CD8-positive, alpha-beta memory T cell (primary cell): ENCODE results near the gene HSD3B2. TPM values are rescaled to one million over a fixed set of nuclear protein-coding genes. Genes with fewer than 3 reads are reported as not detected.

Source experiments
- CTCF ChIA-PET: fragments of 350-600 bp; sonication (Branson Sonifier 250); formaldehyde crosslinking; loops from one replicate; lab custom pipeline; 2021; ENCODE audit warnings: antibody characterized with exemption; lab: Charles Lee
- POLR2A ChIA-PET: fragments of 350-600 bp; sonication (Branson Sonifier 250); formaldehyde crosslinking; loops from one replicate; lab custom pipeline; 2021; ENCODE audit warnings: antibody characterized with exemption; lab: Charles Lee
- DNase-seq, 5 donors: peaks; one replicate each; pipeline versions ENCODE4 v3.0.0 to v3.0.0-alpha.2; 2020 to 2022; ENCODE audit warnings: mixed read lengths in 1 of 5
- H3K27ac ChIP-seq: one replicate; pipeline ENCODE4 v1.7.0; 2013; ENCODE audit warnings: low read depth, mild to moderate bottlenecking, low read length, moderate library complexity
- H3K27me3 ChIP-seq: 2 replicates; pipeline ENCODE4 v1.7.0; 2013; ENCODE audit warnings: low read length, mild to moderate bottlenecking; ENCODE audit not compliant: insufficient read depth, poor library complexity, severe bottlenecking
- H3K36me3 ChIP-seq: 2 replicates; pipeline ENCODE4 v1.7.0; 2013; ENCODE audit warnings: mild to moderate bottlenecking, low read length, moderate library complexity; ENCODE audit not compliant: insufficient read depth
- H3K4me1 ChIP-seq: 2 replicates; pipeline ENCODE4 v1.7.0; 2013; ENCODE audit warnings: mild to moderate bottlenecking, low read length, moderate library complexity; ENCODE audit not compliant: insufficient read depth
- H3K4me3 ChIP-seq: 2 replicates; pipeline ENCODE4 v1.7.0; 2013; ENCODE audit warnings: mild to moderate bottlenecking, low read length
- H3K9me3 ChIP-seq: 2 replicates; pipeline ENCODE4 v1.7.0; 2013; ENCODE audit warnings: mild to moderate bottlenecking, low read length
- H3K27ac Mint-ChIP-seq, 8 donors: one replicate each; pipeline ENCODE4 v1.8.0; 2020 to 2021; ENCODE audit warnings: mixed read lengths in 8 of 8, mild to moderate bottlenecking in 6 of 8, inconsistent platforms in 3 of 8, moderate library complexity in 3 of 8
- H3K27me3 Mint-ChIP-seq, 2 donors: one replicate each; pipeline ENCODE4 v1.8.0; 2020 to 2021; ENCODE audit warnings: mixed read lengths in 2 of 2, mild to moderate bottlenecking in 1 of 2, moderate library complexity in 1 of 2
- H3K36me3 Mint-ChIP-seq, 3 donors: one replicate each; pipeline ENCODE4 v1.8.0; 2020 to 2021; ENCODE audit warnings: mixed read lengths in 3 of 3, inconsistent platforms in 1 of 3, mild to moderate bottlenecking in 1 of 3
- H3K4me1 Mint-ChIP-seq, 3 donors: one replicate each; pipeline ENCODE4 v1.8.0; 2020 to 2021; ENCODE audit warnings: mixed read lengths in 3 of 3, inconsistent platforms in 1 of 3, mild to moderate bottlenecking in 1 of 3
- H3K4me3 Mint-ChIP-seq, 7 donors: one replicate each; pipeline ENCODE4 v1.8.0; 2020 to 2021; ENCODE audit warnings: mixed read lengths in 7 of 7, mild to moderate bottlenecking in 6 of 7, moderate library complexity in 4 of 7, inconsistent platforms in 2 of 7
- H3K9me3 Mint-ChIP-seq, 5 donors: one replicate each; pipeline ENCODE4 v1.8.0; 2020 to 2022; ENCODE audit warnings: mixed read lengths in 5 of 5, mild to moderate bottlenecking in 3 of 5, moderate library complexity in 2 of 5, inconsistent platforms in 1 of 5
- polyA plus RNA-seq: library from polyadenylated mRNA; unstranded; fragments of 300-500 nt; fragmentation: Illumina TruSeq; gene quantifications from one replicate; pipeline ENCODE4 v1.2.3, GENCODE V29; 2021
- total RNA-seq, 2 experiments: library from RNA; stranded (reverse); gene quantifications; one replicate each; pipeline ENCODE4 v1.2.3, GENCODE V29; 2021

HSD3B2 gene
- total and polyA plus RNA-seq, 3 experiments from 2014 or later = not detected

DNA sequence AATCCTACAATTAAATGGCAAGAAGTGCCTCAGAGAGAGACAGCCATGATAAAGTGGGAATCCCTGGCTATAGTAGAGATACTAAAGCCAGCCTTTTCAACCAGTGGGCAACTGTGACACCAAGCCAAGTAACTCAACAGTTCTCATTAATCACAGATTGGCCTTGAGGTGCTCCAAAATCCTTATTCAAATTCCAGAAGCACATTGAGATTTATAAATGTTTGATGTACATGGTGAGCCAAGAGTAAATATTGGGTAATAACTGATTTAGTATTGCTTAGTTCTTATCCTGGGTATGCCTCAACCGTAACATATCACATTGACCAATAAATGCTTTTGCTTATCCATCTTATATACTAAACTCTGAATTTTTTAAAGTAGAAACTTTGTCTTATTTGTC, 29.3 kb upstream of the HSD3B2 start:
- no peaks in the 10 kb centered on the region for H3K4me1 ChIP-seq
- ChIA-PET POLR2A (no interaction called here), CTCF (no interaction called here)
- no peaks in the 10 kb centered on the region for H3K36me3 ChIP-seq
- Mint-ChIP-seq H3K27me3 (peaks cover 6 to 7% of the 10 kb centered on the region in 2 donors), H3K27ac (no peak overlapping the region), H3K4me3 (no peak overlapping the region), H3K9me3 (no peaks in the 10 kb centered on the region), H3K4me1 (no peaks in the 10 kb centered on the region), H3K36me3 (no peaks in the 10 kb centered on the region)
- no peaks in the 10 kb centered on the region for H3K9me3 ChIP-seq
- no peak overlapping the region for H3K27ac ChIP-seq
- no peak for DNase-seq
- no peaks in the 10 kb centered on the region for H3K27me3 ChIP-seq
- no peak overlapping the region for H3K4me3 ChIP-seq

DNA sequence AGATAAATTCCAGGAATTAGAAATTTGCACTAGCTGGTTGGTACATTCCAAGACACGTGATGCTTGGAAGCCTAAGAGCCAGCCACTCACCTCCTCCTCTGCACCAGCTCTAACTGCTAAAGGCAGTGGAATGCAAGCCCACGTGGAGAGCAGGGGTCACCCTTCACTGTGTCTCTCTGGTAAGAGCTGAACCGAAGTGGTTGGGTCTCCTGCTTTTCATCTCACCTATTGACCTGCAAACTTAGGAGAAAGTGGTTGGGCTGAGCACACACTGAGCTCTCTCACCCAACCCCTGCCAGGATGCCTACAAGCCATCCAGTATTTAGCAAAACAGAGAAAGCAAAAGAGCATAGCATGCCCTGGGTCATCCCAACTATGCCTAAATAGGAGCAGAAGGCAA, 27.1 kb upstream of the HSD3B2 start:
- CTCF ChIA-PET = no interaction called here
- Mint-ChIP-seq H3K36me3 (no peaks in the 10 kb centered on the region), H3K4me3 (no peak overlapping the region), H3K9me3 (peaks cover 0 to 2% (median 0%) of the 10 kb centered on the region in 5 donors), H3K27ac (no peak overlapping the region), H3K27me3 (peaks cover 6 to 8% of the 10 kb centered on the region in 2 donors), H3K4me1 (no peaks in the 10 kb centered on the region)
- Histone ChIP-seq H3K9me3 (no peaks in the 10 kb centered on the region), H3K27me3 (no peaks in the 10 kb centered on the region), H3K27ac (no peak overlapping the region), H3K36me3 (no peaks in the 10 kb centered on the region), H3K4me1 (no peaks in the 10 kb centered on the region), H3K4me3 (no peak overlapping the region)
- POLR2A ChIA-PET = no interaction called here
- no peak for DNase-seq

DNA sequence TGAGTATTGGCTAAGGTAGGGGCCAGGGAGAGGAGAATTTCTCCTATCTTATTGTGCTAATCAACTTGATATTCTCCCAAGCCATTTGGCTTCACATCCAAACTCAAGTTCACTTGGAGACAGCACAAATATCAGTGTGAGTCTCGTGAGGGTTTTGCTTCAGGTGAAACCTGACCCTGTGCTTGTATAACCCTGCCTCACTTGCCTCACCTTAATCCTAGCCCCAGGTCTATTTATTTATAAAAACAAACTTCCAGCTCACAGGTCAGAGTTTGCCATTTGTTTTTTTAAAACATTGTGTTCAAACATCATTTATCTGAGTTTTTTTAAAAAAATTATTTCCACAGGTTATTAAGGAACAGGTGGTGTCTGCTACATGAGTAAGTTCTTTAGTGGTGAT, 26.5 kb upstream of the HSD3B2 start:
- Histone ChIP-seq H3K9me3 (no peaks in the 10 kb centered on the region), H3K27me3 (no peaks in the 10 kb centered on the region), H3K4me3 (no peak overlapping the region), H3K36me3 (no peaks in the 10 kb centered on the region), H3K27ac (no peak overlapping the region), H3K4me1 (no peaks in the 10 kb centered on the region)
- peaks cover 0 to 2% (median 0%) of the 10 kb centered on the region in 5 donors for H3K9me3 Mint-ChIP-seq
- ChIA-PET CTCF (no interaction called here), POLR2A (no interaction called here)
- DNase-seq = no peak
- no peak overlapping the region for H3K4me3 Mint-ChIP-seq
- H3K36me3 Mint-ChIP-seq = no peaks in the 10 kb centered on the region
- no peak overlapping the region for H3K27ac Mint-ChIP-seq
- H3K4me1 Mint-ChIP-seq = no peaks in the 10 kb centered on the region
- peaks cover 8 to 14% of the 10 kb centered on the region in 2 donors for H3K27me3 Mint-ChIP-seq

DNA sequence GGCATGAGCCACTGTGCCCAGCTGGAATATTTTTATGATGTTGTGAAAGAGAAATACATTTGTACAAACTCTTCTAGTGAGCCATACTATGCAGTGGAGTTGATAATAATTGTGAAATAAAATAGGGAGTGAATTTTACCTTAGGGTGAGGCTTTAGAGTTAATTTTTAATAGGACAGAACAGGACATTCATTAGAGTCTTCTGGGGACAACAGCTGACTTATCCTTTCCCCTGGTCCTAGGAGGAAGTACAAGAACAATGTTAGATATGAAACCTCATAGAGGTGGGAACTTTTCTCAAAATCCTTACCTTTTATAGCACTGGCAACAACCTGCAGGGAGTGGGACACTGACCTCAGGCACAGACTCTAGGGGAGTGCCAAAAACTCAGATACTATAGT, 24.4 kb upstream of the HSD3B2 start:
- Histone ChIP-seq H3K9me3 (no peaks in the 10 kb centered on the region), H3K4me1 (no peaks in the 10 kb centered on the region), H3K27ac (no peak overlapping the region), H3K36me3 (no peaks in the 10 kb centered on the region), H3K27me3 (no peaks in the 10 kb centered on the region), H3K4me3 (no peak overlapping the region)
- no peaks in the 10 kb centered on the region for H3K4me1 Mint-ChIP-seq
- POLR2A ChIA-PET = no interaction called here
- H3K36me3 Mint-ChIP-seq = no peaks in the 10 kb centered on the region
- H3K27me3 Mint-ChIP-seq = peaks cover 11 to 23% of the 10 kb centered on the region in 2 donors
- H3K27ac Mint-ChIP-seq = no peak overlapping the region
- H3K4me3 Mint-ChIP-seq = no peak overlapping the region
- H3K9me3 Mint-ChIP-seq = peaks cover 0 to 2% (median 0%) of the 10 kb centered on the region in 5 donors
- no peak for DNase-seq
- CTCF ChIA-PET = no interaction called here

DNA sequence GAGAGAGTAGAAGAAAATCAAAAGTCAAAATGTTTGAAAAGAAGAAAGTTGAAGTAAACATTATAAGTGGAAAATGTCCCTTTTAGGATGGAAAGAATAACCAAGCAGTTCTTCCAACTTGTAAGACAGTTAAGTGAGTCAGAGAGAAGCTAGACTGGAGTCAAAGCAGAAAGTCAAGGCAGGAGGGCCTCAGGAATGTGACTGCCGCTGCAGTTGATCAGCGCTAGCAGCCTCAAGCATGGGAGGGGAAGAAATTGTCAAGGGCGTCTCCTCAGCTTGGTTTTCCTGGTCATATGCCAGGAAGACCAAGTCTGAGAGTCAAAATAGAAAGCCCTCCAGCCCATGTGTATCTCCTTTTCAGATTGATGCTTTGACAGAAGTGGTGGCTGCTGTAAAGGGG, 23.2 kb upstream of the HSD3B2 start:
- no peak overlapping the region for H3K27ac ChIP-seq
- ChIA-PET CTCF (no interaction called here), POLR2A (no interaction called here)
- no peaks in the 10 kb centered on the region for H3K36me3 ChIP-seq
- H3K36me3 Mint-ChIP-seq = no peaks in the 10 kb centered on the region
- no peaks in the 10 kb centered on the region for H3K4me1 ChIP-seq
- peaks cover 0 to 3% (median 0%) of the 10 kb centered on the region in 5 donors for H3K9me3 Mint-ChIP-seq
- H3K4me3 ChIP-seq = no peak overlapping the region
- no peaks in the 10 kb centered on the region for H3K27me3 ChIP-seq
- DNase-seq = no peak
- H3K4me3 Mint-ChIP-seq = no peak overlapping the region
- peaks cover 11 to 19% of the 10 kb centered on the region in 2 donors for H3K27me3 Mint-ChIP-seq
- H3K4me1 Mint-ChIP-seq = no peaks in the 10 kb centered on the region
- no peak overlapping the region for H3K27ac Mint-ChIP-seq
- no peaks in the 10 kb centered on the region for H3K9me3 ChIP-seq

DNA sequence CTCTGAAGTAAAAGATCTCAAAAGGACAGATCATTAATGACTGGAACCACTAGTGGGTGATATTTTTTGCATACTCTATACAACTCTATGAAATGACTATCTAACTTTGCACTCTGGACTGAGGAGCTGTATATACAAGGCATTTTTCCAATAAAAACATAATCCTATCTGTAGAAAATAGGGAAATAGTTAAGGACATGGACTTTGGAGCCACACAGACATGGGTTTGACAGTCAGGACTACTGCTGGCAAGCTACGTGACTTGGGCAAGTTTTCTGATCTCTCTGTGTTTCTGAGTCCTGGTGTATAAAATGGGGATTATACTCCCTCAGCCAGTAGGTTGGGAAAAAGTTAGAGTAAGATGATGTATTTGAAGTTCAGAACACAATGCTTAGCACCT, 20.9 kb upstream of the HSD3B2 start:
- DNase-seq = no peak
- ChIA-PET POLR2A (no interaction called here), CTCF (no interaction called here)
- Histone ChIP-seq H3K4me3 (no peak overlapping the region), H3K27ac (no peak overlapping the region), H3K27me3 (no peaks in the 10 kb centered on the region), H3K9me3 (no peaks in the 10 kb centered on the region), H3K36me3 (no peaks in the 10 kb centered on the region), H3K4me1 (no peaks in the 10 kb centered on the region)
- H3K27ac Mint-ChIP-seq = no peak overlapping the region
- H3K9me3 Mint-ChIP-seq = peaks cover 0 to 6% (median 2%) of the 10 kb centered on the region in 5 donors
- H3K4me3 Mint-ChIP-seq = no peak overlapping the region
- peaks cover 11 to 19% of the 10 kb centered on the region in 2 donors for H3K27me3 Mint-ChIP-seq
- no peaks in the 10 kb centered on the region for H3K36me3 Mint-ChIP-seq
- H3K4me1 Mint-ChIP-seq = no peaks in the 10 kb centered on the region

DNA sequence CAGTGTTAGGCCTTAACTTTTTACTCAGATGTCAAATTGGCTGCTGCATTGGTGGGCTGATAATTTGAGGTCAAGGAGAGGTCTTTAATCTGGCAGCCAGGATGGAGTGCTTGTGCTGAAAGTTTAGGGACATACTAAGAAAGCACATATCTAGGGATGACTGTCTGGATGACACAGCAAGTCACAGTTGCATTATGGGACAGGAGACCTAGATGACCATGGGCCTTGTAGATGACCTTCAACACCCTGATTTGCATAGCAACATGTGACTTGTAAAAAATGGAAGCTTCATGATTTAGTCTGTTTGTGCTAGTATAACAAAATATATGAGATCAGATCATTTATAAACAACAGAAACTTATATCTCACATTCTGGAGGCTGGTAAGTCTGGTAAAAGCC, 18.0 kb upstream of the HSD3B2 start:
- no peak overlapping the region for H3K27ac ChIP-seq
- no peaks in the 10 kb centered on the region for H3K36me3 Mint-ChIP-seq
- no peaks in the 10 kb centered on the region for H3K9me3 ChIP-seq
- H3K4me3 ChIP-seq = no peak overlapping the region
- POLR2A ChIA-PET = no interaction called here
- H3K4me1 Mint-ChIP-seq = no peaks in the 10 kb centered on the region
- H3K27ac Mint-ChIP-seq = no peak overlapping the region
- no peaks in the 10 kb centered on the region for H3K36me3 ChIP-seq
- no peaks in the 10 kb centered on the region for H3K4me1 ChIP-seq
- H3K9me3 Mint-ChIP-seq = peaks cover 0 to 6% (median 3%) of the 10 kb centered on the region in 5 donors
- CTCF ChIA-PET = no interaction called here
- DNase-seq = no peak
- no peak overlapping the region for H3K4me3 Mint-ChIP-seq
- no peaks in the 10 kb centered on the region for H3K27me3 ChIP-seq
- H3K27me3 Mint-ChIP-seq = peaks cover 5 to 16% of the 10 kb centered on the region in 2 donors

DNA sequence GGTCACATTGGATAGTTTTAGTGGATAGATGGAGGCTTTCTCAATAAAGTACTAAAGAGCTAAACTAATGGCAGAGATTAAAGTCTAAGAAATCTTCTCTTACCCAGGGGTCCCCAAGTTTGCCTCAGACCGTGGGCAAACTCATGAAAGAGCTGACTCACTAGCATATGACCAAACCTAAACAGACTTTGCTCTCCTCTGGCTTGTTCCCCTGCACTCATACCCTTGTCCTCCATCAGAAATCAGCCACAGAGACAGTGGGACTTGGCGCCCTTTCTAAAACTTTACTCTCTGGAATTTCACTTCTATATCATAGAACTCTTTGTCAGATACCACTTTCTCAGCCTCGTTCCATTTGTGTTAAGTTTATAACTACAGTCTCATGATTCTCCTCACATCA, 17.0 kb upstream of the HSD3B2 start:
- Mint-ChIP-seq H3K9me3 (peaks cover 3 to 6% (median 4%) of the 10 kb centered on the region in 5 donors), H3K27ac (no peak overlapping the region), H3K27me3 (peaks cover 7 to 22% of the 10 kb centered on the region in 2 donors), H3K4me1 (no peaks in the 10 kb centered on the region), H3K36me3 (no peaks in the 10 kb centered on the region), H3K4me3 (no peak overlapping the region)
- no peak overlapping the region for H3K27ac ChIP-seq
- H3K36me3 ChIP-seq = no peaks in the 10 kb centered on the region
- no peaks in the 10 kb centered on the region for H3K9me3 ChIP-seq
- no peaks in the 10 kb centered on the region for H3K27me3 ChIP-seq
- no peak for DNase-seq
- H3K4me3 ChIP-seq = no peak overlapping the region
- CTCF ChIA-PET = no interaction called here
- no peaks in the 10 kb centered on the region for H3K4me1 ChIP-seq
- POLR2A ChIA-PET = no interaction called here

DNA sequence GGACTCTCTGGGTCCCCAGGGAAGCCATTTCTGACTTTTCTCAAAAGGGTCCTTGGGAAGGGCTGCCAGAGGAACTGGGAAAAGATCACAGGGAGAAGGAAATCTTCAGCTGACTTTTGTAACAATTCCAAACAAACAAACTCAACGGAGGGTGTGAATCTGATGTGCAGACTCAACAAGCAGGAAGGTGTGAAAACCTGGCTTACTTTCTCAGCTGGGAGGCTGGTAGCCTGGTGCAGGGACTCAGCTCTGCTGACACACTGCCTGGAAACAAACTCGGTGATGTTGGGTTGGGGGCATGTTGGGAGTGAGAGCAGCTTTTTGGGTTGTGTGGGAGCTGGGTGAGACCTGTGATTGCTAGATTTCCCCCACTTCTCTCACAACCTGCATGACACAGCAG, 10.2 kb upstream of the HSD3B2 start:
- CTCF ChIA-PET = no interaction called here
- no peaks in the 10 kb centered on the region for H3K4me1 Mint-ChIP-seq
- Histone ChIP-seq H3K27ac (no peak overlapping the region), H3K4me1 (no peaks in the 10 kb centered on the region), H3K36me3 (no peaks in the 10 kb centered on the region), H3K4me3 (no peak overlapping the region), H3K9me3 (no peaks in the 10 kb centered on the region), H3K27me3 (no peaks in the 10 kb centered on the region)
- POLR2A ChIA-PET = no interaction called here
- H3K9me3 Mint-ChIP-seq = peaks cover 8 to 26% (median 11%) of the 10 kb centered on the region in 5 donors
- H3K27me3 Mint-ChIP-seq = peaks cover 6 to 33% of the 10 kb centered on the region in 2 donors
- no peak overlapping the region for H3K27ac Mint-ChIP-seq
- H3K4me3 Mint-ChIP-seq = no peak overlapping the region
- no peak for DNase-seq
- peaks cover 0 to 2% (median 0%) of the 10 kb centered on the region in 3 donors for H3K36me3 Mint-ChIP-seq
